ENCODE results near the gene TUBGCP6.
A peak's percentile ranks its signal among the peaks of the same experiment; 100 is the strongest.

TUBGCP6 gene

DNA sequence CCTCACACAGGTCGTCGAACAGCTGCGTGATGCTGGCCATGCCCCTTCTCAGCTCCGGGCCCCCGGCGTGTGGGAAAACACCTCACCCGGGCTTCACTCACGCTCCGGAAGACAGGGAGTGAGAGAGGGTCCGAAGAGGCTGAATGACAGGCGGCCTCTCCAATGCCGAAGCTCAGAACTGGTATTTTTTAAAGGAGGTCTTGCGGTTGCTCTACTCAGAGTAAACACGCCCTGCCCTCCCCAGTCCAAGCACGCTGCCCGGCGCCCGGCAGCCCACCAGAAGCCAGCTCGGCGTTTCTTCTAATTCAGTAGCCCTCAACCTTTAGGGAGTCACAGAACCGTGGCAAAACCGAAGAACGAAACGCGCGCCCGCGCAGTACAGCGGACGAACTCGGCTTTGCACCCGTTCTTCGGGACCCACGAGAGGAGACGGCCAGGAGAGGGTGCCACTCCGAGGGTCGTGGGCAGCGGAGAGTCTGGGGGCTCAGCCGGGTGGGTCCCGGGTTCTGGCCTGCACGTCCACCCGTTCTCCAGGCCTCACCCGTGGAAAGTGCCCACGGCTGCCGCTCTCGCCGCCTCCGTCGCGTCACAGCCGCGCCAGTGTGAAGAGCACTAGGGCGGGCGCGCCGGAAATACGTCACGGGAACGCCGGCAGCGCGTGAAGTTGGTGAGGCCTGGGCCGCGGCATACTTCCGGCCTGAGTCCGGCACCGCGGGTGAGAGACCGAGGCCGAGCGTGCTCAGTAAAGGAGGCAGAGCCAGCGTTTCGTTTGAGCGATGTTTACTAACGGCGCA is at the start of gene TUBGCP6:
TUBGCP6 (minus strand) TSS at position 604 of the 794 bp plus-strand sequence; CDS start at position 40, 564 bp downstream.
- peak; percentile 96 for DNase-seq

GRCh38 chr22:50294319-50294656 is 49.5 kb upstream of the TUBGCP6 start:
- no peak for DNase-seq

- DNase-seq: peak; percentile 48
Observed at GRCh38 chr22:50293441-50294318, 48.9 kb upstream of the TUBGCP6 start.

- no peak for DNase-seq
Observed at GRCh38 chr22:50292643-50293440, 48.0 kb upstream of the TUBGCP6 start.

- no peak for DNase-seq
Observed at GRCh38 chr22:50289942-50290630, 45.3 kb upstream of the TUBGCP6 start.

DNA sequence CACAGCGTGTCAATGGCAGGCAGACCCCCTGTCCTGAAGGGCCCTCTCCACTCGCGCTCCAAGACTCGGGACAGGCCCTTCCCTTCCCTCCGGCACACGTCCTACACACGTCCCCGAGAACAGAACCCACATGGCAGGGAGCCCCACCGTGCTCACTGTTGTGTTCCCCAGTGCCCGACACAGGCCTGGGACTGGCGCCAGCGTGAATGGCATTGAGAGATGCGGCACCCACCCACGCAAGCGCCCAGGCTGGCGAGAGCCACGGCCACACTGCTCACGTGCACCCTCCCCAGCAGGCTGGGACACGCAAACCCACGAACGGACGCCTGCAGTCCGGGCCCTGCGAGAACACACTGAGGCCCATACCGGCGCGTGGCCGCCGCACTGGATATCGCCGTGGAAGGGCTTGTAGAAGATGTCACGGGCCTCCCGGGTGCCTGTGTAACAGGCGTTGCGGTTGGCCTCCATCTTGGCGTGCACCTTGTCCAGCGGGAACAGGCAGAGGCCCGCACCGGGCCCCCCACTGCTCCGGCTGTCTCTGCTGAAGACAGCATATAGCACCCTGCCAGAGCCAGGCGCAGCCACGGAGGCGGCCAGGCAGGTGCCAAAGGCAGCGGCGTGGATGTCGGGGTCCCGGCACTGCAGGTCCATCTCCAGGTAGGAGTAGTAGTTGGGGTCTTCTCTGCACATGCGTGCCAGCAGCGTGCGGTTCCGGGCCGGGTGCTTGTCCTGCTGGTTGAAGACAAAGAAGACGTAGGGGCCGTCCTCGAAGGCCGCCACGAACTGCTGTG is 44.5 kb upstream of the TUBGCP6 start:
- DNase-seq: no peak

GRCh38 chr22:50287731-50288130 is 42.9 kb upstream of the TUBGCP6 start:
- DNase-seq: no peak

DNA sequence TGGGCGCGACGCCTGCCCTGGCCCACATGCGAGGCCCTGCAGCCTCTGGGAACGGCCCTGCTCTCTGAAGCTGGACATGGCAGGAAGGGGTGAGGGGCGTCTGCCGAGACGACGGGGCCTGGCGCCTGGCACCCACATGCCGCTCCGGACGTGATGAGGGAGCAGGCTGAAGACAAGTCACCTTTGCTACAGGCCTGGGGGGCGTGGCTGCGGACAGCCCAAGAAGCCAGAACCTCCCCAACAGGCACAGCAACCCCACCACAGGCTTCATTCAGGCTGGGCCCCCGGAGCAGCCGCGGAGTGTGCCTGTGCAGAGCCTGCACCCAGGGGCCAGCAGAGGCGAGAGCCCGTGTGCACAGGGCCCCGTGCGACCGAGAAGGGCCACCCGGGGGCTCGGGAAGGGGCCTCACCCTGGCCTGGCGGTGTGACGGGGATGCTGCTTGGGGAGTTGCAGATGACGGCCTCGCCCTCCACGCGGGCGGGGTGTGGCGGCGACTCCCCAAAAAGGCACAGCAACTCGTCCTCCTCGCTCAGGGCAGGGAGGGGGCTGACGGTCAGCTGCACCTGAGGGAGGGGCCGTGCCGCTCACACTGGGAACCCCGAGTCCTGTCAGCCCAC is 42.0 kb upstream of the TUBGCP6 start:
- no peak for DNase-seq

GRCh38 chr22:50286275-50286674 is 41.5 kb upstream of the TUBGCP6 start:
- no peak for DNase-seq

DNA sequence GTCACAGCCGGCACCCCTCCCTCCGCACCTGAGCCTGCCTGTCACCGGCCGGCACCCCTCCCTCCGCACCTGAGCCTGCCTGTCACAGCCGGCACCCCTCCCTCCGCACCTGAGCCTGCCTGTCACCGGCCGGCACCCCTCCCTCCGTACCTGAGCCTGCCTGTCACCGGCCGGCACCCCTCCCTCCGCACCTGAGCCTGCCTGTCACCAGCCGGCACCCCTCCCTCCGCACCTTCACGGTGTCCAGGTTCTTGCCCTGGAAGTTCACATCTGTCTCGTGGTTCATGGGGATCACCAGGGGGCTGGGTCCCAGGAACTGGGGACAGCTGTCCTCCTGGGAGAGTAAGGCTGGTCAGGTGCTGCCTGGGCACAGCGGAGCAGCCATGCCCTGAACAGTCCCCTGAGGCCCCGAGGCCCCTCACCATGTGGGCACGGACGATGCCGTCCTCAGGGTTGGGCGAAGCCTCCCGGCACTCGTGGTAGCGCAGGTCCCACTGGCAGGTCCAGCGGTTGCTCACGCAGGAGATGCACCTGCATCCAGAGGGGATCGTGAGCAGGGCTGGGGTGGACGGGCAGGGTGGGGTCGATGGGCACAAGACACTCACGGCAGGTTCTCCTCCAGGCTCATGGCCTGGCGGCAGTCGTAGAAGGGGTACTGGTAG is 40.9 kb upstream of the TUBGCP6 start:
- DNase-seq: no peak

- no peak for DNase-seq
Observed at GRCh38 chr22:50284479-50284878, 39.7 kb upstream of the TUBGCP6 start.

GRCh38 chr22:50283821-50284220 is 39.0 kb upstream of the TUBGCP6 start:
- no peak for DNase-seq

DNA sequence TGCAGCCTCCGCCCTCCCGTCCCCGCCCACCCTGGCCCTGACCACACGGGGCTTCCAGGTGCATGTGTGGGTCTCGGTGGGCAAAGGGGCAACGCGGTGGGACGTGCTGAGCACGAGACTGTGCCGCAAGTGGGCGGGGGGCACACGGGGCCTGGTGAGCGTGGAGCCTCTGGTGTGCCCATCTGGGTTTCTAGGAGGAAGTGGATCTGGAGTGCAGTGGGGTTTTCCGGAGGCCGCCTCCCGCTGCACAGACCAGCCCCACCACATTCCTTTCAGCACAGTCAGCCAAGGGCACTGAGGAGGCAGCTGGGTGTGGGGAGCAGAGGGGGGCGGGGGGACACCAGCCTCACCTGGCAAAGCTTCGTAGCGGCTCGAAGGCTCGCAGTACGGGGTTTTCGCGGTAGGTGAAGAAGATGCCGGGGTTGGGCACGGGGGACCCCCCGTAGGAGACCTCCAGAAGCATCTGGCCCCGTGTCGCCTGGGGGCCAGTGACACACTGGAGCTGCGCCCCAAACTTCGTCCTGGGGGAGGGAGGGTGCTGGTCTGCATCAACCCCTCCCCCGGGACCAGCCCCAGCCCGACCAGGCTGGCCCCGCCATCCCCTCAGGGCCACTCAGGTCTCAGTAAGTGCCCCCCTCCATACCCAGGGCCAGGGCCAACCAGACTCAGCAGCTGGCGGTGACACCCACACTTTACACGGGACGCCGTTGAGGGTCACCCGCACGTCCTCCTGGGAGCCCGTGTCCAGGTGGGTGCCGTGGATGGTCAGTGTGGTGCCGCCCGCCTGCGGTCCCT is 37.7 kb upstream of the TUBGCP6 start:
- DNase-seq: no peak

- DNase-seq: no peak
Observed at GRCh38 chr22:50281957-50282356, 37.1 kb upstream of the TUBGCP6 start.

DNA sequence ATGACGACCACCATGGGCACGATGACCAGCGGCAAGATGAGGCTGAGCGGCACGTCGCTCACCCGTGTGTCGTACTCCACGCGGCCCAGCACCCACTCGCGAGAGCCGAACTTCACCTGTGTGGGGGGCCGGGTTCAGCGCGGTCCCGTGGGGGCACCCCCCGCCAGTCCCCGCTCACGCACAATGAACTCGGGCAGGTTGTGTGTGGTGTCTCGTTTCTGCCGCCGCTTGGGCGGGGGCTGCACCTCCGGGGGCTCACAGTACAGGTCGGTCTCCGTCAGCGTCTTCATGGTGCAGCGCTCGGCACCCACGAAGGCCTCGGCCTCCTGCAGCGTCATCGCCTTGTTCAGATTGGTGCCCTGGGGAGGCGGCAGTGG is 36.5 kb upstream of the TUBGCP6 start:
- DNase-seq: no peak

- no peak for DNase-seq
Observed at GRCh38 chr22:50280708-50281383, 36.0 kb upstream of the TUBGCP6 start.

- no peak for DNase-seq
Observed at GRCh38 chr22:50280022-50280707, 35.3 kb upstream of the TUBGCP6 start.

GRCh38 chr22:50278956-50279619 is 34.3 kb upstream of the TUBGCP6 start:
- no peak for DNase-seq

Measured in retina (tissue), 1 donor.